HG02885 (cell line): Measurements from ENCODE around the gene EEF1E1.

Experiments used
- ATAC-seq: cut with Tn5 transposase; IDR thresholded peaks from one replicate; pipeline ENCODE4 v1.9.1; 2021; ENCODE audit warnings: mild to moderate bottlenecking; ENCODE audit not compliant: unreplicated experiment, poor library complexity

The EEF1E1 gene

DNA sequence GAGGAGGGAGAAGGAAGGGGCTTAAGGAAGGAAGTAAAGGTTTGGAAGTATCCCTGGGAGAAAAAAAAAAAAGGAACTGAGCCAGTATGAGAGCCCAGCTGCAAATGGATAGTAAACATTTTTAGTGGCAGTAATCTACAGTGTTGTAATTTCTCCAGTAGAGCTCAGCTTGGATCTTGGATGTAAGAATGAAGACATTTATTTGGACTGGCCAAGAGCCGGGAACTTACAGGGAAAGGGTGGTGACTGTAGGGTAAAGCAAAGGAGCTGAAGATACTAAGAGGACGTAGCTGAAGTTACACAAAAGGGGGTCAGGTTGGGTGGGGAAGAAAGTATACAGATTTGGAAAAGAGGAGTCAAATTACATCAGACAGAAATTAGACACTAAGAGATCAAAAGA is 13.5 kb downstream of the EEF1E1 start:
- ATAC-seq = no peak

DNA sequence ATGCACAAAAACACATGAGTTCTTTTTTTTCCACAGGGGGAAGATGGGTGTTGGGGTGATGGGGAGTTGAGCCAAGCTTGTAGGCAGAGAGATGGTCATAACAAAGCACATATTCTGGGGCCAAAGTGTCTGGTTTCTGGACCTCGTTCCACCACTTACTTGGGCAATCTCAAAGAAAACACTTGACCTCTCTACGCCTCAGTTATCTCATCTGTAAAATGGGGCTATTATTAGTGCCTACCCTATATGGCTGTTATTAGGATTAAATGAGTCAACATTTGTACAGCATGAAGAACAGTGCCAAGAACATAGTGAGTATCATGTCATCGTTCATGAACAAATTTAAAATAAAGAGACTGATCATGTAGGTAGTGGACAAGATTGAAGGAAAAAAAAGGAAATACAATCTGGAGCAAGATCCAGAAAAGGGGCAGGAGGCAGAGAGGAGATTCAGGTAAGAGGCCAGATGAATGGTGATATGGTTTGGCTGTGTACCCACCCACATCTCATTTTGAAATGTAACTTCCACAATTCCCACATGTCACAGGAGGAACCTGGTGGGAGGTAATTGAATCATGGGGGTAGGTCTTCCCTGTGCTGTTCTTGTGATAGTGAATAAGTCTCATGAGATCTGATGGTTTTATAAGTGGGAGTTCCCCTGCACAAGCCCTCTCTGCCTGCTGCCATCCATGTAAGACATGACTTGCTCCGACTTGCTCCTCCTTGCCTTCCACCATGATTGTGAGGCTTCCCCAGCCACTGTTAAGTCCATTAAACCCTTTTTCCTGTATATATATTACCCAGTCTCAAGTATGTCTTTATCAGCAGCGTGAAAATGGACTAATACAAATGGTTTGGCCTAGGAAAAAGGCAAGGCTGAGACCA is 14.2 kb downstream of the EEF1E1 start:
- no peak for ATAC-seq

DNA sequence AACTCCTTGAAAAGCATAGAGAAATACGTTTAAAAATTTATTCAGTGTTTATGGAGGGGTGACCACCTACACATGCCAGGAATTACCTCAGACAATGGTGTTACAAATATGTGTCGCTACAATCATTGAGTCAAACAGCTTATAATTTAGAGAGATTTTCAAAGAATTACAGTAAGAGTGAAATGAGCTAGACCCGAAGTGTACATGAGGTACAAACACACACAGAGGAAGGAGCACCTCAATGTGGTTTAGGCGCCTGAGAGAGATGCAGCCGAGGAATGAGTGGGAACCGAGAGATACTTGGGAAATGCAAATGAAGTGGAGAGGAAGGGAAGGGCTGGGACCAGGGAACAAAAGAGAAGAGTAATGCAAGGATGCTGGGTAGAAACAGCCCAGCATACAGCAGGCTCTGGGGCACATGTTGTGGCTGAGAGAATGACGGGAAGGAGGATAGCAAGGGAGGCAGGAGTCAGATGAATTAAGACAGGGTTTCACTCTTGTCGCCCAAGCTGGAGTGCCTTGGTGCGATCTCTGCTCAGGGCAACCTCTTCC is 15.5 kb downstream of the EEF1E1 start:
- ATAC-seq = no peak

DNA sequence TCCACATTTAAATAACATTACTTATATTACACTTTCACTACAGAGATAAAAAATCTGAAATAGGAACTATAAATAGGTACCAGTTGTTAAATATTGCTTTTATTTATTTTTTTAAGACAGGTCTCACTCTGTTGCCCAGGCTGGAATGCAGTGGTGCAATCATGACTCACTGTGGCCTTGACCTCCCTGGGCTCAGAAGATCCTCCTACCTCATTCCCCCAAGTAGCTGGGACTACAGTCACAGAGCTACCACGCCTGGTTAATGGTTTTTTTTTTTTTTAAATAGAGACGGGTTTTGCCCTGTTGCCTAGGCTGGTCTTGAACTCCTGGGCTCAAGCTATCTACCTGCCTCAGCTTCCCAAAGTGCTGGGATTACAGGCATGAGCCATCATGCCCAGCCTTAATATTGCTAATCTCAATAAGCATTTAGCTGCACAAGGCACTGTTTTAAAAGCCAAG is 17.3 kb downstream of the EEF1E1 start:
- no peak for ATAC-seq

DNA sequence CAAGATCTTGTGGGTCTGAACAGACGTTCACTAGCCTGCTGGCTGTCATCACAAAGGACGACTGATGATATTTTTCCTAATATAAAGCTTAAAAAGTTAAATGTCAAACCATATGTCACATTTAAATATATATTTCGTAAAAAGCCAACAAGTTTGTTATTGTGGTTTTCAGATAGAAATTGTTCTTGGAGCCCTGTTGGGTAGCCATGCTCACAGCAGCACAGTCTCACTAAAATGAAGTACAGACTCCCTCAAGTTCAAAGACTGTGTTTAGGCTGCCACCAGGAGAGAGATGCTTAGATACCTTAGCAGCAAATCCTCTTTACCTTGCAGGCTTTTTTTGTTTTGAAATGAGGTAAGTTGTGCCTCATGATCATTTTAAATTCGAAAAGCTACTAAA is 17.8 kb downstream of the EEF1E1 start:
- no peak for ATAC-seq

DNA sequence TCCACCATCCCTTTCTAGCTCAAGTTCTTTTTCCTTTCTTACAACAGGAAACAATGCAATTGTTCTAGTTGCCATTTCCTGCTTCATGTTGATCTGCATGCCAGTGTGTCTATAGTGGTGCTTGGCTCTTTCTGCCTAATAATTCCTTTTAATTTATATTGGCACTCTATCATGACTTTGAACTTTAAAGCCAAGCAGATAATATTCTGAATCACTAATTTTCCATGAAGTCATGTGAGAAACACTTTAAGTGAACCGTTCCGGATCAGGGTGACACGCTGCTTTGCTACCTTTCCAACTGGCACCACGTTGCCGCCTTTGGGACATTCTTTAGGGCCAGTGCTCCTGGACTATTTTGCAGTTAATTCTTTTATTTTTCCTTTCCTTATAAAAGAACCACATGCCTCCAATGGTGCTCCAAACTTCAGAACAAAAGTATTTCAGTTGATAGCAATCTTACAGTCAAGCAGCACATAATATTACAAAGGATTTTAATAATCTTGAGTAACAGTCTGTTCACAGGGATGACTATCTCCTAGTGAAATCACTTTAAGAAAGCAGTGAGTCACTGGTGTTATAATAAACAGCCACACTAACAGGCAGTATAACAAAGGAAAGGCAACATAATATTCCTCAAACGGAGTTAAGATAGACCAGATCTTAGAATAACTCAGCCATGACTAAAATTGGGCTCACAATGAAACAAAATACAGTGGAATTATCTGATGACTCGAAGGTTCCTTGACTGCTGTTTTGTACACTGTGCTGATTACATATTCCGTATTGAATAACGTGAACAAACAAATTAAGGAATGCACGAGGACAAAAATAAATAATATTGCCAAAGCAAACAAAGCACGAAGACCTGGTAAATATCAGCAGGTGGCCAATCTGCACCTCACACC is 19.1 kb downstream of the EEF1E1 start:
- no peak for ATAC-seq

DNA sequence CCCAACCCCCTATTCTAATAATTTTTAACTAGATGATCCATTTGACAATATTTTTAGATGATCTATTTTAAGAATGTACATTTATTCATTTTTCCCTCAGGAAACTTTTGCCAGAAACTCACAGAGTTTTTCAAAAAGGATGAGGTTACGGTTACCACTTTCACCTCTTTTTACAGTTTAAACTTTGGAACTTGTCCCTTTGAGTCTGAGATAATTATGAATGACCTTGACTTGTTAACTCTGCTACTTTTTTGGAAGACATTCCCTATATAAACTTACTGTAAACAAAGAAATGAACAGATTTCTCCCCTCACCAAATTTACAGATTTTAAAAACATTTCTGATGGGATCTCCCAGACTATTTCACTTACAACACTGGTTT is 19.8 kb downstream of the EEF1E1 start:
- no peak for ATAC-seq

DNA sequence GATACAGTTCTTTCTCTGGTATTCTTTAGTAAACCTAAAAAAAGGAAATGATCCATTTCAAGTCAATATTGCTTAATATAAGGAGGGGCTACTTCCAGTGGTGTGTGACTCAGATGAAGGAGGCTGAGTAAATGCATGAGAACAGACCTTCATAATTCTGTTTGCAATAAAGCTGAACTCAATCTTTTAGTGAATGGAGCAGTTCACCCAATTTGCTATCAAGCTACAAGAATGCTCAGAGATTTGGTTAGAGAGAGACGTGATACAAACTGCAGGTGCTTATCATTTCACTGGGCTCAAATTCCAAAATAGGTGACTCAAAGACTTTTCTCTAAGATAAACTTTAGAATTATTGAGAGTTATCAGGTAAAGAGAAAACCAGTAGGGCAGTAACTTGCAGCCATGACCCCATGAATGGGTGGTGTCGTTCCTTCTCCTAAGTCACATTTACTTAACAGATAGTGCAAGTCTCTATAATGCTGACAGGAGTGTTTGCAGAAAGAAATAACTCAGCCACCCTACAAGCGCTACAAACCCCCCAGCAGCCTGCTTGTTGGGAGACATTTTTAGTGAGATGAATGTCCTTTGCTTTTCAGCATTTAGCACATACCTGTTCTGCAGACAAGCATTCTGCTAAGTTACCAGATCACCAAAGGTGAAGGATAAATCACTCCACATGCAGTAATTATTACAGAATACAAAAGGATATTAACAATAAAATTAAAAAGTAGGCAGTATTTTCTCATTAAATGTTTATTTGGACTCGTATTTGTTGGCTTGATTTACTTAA is 21.8 kb downstream of the EEF1E1 start:
- no peak for ATAC-seq

DNA sequence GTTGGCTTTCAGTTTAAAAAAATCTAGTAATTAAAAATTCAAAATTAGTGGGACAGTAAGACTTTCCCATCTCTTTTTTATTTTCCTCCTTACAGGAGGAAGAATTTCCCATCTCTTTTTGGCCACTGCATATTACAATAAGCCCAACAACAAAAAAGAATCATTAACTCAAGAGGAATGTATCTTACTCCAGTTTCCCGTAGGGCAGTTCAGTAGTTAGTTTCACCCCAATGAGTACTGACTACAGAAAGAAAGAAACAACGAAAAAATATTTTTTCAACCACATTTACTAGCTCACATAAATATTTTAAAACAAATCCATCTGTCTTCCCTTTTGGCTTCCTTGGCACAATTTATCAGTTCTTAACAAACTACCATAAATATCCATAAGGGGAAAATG is 23.2 kb downstream of the EEF1E1 start:
- ATAC-seq = no peak

DNA sequence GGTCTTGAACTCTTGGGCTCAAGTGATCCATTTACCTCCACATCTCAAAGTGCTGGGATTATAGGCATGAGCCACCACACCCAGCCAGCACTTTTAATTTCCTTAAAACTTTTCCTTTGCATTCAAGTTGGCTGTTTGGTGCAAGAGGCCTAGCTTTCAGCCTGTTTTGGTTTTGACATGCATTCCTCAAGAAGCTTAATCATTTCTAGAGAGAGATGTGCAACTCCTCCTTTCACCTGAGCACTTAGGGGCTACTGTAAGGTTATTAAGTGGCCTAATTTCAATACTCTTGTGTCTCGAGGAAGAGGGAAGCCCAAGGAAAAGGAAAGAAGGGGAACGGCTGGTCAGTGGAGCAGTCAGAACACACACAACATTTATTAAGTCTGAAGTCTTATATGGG is 24.4 kb downstream of the EEF1E1 start:
- ATAC-seq = no peak

DNA sequence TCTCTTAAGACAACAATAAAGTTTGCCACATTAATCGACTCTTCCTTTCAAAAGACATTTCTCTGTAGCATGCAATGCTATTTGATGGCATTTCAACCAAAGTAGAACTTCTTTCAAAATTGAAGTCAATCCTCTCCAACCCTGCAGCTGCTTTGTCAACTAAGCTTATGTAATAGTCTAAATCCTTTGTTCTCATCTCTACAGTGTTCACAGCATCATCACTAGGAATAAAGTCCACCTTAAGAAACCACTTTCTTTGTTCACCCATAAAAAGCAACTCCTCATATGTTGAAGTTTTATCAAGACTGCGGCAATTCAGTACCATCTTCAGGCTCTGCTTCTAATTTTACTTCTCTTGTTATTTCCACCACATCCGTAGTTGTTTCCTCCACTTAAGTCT is 26.6 kb downstream of the EEF1E1 start:
- no peak for ATAC-seq

DNA sequence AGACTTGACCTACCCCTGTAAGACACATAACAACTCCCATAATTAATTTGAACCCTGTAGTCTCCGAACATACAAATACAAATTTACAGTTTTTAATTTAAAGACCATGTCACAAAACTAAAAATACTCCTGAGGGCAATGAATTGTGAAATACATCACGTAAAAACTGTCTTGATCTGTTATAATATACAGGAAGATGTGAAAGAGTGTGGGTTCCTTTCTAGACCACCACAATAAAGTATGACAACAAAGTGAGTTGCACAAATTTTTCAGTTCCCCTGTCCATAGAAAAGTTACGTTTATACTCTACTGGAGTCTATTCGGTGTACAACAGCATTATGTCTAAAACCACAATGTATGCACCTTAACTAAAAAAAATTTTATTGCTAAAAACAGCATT is 27.2 kb downstream of the EEF1E1 start:
- no peak for ATAC-seq

DNA sequence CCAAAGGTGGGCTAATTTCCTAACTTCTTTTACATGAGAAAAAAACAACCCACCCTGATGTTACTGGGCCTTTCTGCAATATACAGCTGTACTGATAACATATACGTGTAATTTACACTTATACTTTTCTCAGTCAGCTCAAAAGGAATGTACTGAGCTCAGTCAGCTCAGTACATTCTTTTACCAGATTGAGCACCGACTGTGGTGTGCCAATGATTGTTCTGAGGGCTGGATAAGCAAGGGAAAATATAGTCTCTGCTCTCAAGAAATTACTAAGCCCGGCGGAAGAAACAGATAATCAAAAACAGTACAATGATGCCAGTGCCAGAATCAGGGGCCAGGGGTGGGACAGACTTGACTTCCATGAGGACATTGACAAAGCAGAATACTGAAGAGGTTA is 28.1 kb downstream of the EEF1E1 start:
- ATAC-seq = no peak

DNA sequence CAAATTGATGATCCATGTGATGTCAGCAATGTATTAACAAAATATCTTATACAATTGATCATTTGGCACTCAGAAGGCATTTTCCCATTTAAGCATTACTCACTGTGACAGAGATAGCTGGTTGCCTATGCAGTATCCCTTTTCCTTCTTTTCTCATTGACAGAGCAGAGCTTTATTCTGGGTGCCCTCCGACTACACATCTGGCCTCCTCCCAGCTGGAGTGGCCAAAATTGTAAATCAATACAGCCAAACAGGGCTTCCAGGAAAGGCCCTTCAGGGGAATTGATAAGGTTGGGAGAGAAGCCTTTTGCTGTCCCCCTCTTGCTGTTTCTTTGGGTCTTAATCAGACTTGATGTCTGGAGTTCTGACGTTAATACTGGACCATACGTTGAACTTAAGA is 28.6 kb downstream of the EEF1E1 start:
- ATAC-seq = no peak

DNA sequence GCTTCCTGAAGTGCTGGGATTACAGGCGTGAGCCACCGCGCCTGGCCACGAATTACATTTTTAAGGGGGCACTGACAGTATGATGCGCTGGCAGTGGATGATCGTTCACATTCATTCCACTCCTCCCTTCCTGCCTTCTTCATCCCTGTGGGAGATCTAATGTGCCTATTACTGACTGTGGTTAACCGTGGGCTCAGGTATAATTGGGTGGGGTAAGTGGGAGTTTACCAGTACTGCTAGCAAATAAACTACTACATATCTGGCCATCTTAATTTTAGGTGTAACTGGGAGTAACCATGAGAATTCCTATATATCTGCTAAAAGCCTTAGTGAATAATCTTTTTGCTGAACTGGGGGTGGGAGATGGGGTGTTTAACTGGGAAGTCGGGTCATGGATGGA is 31.6 kb downstream of the EEF1E1 start:
- ATAC-seq = no peak

DNA sequence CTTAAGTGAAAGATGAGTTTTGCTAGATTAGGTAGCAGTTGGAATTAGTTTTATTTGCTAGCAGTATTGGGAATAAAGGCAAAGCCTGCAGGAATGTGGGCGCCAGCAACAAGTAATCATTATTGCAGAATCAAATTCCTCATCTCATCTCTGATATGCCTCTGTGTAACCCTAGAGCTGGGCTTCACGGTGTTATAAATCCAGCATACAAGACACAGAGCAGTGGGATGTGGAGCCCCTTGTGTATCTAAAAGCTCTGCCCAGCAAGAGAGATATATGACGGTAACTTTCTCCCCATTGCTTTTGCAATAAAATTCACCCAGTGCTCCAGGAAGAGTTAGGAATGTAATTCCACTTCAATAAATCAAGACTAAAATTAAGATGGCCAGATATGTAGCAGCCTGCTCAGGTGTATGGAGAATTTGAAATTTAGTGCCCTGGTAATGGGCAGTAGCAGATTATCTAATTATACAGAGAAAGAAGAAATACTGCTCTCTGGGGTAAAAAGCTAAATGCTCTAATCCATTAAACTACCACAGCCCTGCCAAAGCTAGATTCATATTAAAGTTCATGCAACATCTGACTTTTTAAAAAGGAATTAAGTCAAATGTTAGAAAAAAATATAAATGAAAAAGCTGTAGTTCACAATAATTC is 32.6 kb downstream of the EEF1E1 start:
- no peak for ATAC-seq

DNA sequence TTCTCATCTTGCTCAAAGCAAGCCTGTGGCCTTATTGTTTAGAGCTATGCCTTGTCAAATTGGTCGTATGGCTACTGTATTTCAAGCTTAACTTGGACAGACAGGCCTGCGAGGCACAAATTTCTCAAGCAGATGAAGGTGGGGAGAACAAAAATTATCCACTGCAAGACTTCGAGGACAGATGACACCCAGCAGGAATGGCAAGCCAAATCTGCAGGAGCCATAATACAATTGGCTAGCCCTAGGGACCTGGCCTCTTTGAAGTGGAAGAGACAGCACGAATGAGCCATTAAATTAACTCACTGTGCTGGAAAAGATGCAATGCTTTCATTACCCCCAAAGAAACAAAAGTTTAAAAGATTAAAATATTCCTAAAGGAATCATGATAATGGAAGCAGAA is 33.2 kb downstream of the EEF1E1 start:
- no peak for ATAC-seq

DNA sequence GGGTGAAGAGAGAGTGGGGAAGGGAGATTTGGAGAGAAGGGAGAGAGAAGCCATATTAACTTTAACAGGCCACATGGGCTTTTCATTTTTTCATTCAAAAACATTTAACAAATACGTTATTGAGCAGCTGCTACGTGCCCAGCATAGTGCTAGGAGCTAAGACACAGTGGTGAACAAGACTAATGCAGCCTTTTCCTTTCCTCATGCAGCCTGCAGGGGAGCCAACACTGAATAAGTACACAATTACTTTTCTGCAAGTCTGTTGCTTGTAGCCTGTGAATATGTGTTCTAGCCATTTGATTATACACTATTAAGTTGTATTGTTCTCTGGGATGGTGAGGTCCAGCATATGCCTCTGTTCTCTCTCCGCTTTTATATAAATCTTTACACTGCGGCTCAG is 36.2 kb downstream of the EEF1E1 start:
- ATAC-seq = no peak

DNA sequence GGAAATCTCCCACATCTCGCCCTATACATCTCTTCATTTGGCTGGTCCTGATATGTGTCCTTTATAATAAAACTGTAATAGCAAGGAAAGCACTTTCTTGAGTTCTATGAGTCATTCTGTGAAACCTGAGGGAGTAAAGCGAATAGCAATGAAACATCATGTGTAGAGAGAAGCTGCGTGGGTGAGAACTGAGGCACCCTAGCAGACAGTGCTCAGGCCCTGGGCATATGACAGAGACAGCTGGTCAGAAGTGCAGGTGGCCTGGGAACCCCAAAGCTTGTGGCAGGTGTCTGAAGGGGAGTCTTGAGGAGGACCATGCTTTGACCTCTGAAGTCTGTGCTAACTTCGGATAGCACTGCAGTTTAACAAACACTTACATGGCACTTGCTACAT is 36.8 kb downstream of the EEF1E1 start:
- peak; percentile 73 for ATAC-seq
